WTC11 (cell line): Measurements from ENCODE around the gene RNF11. TPM values are rescaled to one million over a fixed set of nuclear protein-coding genes. Genes with fewer than 3 reads are reported as not detected.

ENCODE experiments used
- ATAC-seq: fragments of 200-7000 bp; cut with Tn5 transposase; 2 replicates; pipeline ENCODE4 v1.10.0; 2021; ENCODE audit warnings: mild to moderate bottlenecking, moderate library complexity
- CTCF ChIA-PET: fragments of 300-600 bp; sonication (Branson Sonifier 250); formaldehyde crosslinking; loops from one replicate; lab custom pipeline; 2021; ENCODE audit warnings: antibody characterized with exemption; lab: Charles Lee
- POLR2A ChIA-PET: fragments of 350-600 bp; sonication (Branson Sonifier 250); formaldehyde crosslinking; loops from one replicate; lab custom pipeline; 2021; ENCODE audit warnings: antibody characterized with exemption; lab: Charles Lee
- DNase-seq: peaks from one replicate; pipeline ENCODE4 v3.0.0; 2021; ENCODE audit warnings: low spot score
- H3K27ac Mint-ChIP-seq: 2 replicates; pipeline ENCODE4 v1.8.0; 2021; ENCODE audit warnings: mixed read lengths
- H3K27me3 Mint-ChIP-seq: 2 replicates; pipeline ENCODE4 v1.8.0; 2021; ENCODE audit warnings: low read depth, mild to moderate bottlenecking, moderate library complexity, mixed read lengths
- H3K36me3 Mint-ChIP-seq: 2 replicates; pipeline ENCODE4 v1.8.0; 2021; ENCODE audit warnings: mixed read lengths
- H3K4me1 Mint-ChIP-seq: 2 replicates; pipeline ENCODE4 v1.8.0; 2022; ENCODE audit warnings: mixed read lengths
- H3K4me3 Mint-ChIP-seq: 2 replicates; pipeline ENCODE4 v1.8.0; 2021; ENCODE audit warnings: mild to moderate bottlenecking, moderate library complexity, mixed read lengths
- H3K9me3 Mint-ChIP-seq: 2 replicates; pipeline ENCODE4 v1.8.0; 2021; ENCODE audit warnings: mixed read lengths
- ESRRA ChIP-seq: sonication (generic); formaldehyde crosslinking; IDR thresholded peaks from 2 replicates; pipeline ENCODE4 v1.8.1; 2022; ENCODE audit warnings: mild to moderate bottlenecking, missing genetic modification reagents, borderline replicate concordance
- FOXP1 ChIP-seq: sonication (generic); formaldehyde crosslinking; IDR thresholded peaks from 2 replicates; pipeline ENCODE4 v1.8.0; 2022; ENCODE audit warnings: missing genetic modification reagents, mild to moderate bottlenecking, moderate library complexity, borderline replicate concordance
- GTF2I ChIP-seq: fragments of 250-450 bp; sonication (Bioruptor Pico); conservative IDR thresholded peaks from 2 replicates; pipeline ENCODE4 v1.4.0; 2021; ENCODE audit warnings: mild to moderate bottlenecking
- JUN ChIP-seq: sonication (generic); formaldehyde crosslinking; IDR thresholded peaks from 2 replicates; pipeline ENCODE4 v1.8.0; 2023; ENCODE audit warnings: mild to moderate bottlenecking, missing genetic modification reagents
- MYBL2 ChIP-seq: sonication (generic); formaldehyde crosslinking; IDR thresholded peaks from 2 replicates; pipeline ENCODE4 v1.8.1; 2023; ENCODE audit warnings: mild to moderate bottlenecking, moderate library complexity, missing genetic modification reagents
- NR2C2 ChIP-seq: sonication (generic); formaldehyde crosslinking; IDR thresholded peaks from 2 replicates; pipeline ENCODE4 v1.8.0; 2022; ENCODE audit warnings: mild to moderate bottlenecking, missing genetic modification reagents
- RELA ChIP-seq: sonication (generic); formaldehyde crosslinking; IDR thresholded peaks from 2 replicates; pipeline ENCODE4 v1.8.1; 2022; ENCODE audit warnings: missing genetic modification reagents, mild to moderate bottlenecking, borderline replicate concordance
- SMAD4 ChIP-seq: sonication (generic); formaldehyde crosslinking; IDR thresholded peaks from 2 replicates; pipeline ENCODE4 v1.8.0; 2022; ENCODE audit warnings: mild to moderate bottlenecking, missing genetic modification reagents
- SOX15 ChIP-seq: fragments of 250-450 bp; sonication (Bioruptor Pico); IDR thresholded peaks from 2 replicates; pipeline ENCODE4 v1.9.0; 2021; ENCODE audit warnings: mild to moderate bottlenecking
- TEAD1 ChIP-seq: sonication (generic); formaldehyde crosslinking; IDR thresholded peaks from 2 replicates; pipeline ENCODE4 v1.8.0; 2022; ENCODE audit warnings: mild to moderate bottlenecking, missing genetic modification reagents
- ZNF138 ChIP-seq: sonication (generic); formaldehyde crosslinking; conservative IDR thresholded peaks from 2 replicates; pipeline ENCODE4 v1.8.1; 2022; ENCODE audit warnings: mild to moderate bottlenecking, moderate library complexity, missing genetic modification reagents
- ZNF219 ChIP-seq: sonication (generic); formaldehyde crosslinking; IDR thresholded peaks from 2 replicates; pipeline ENCODE4 v1.8.0; 2023; ENCODE audit warnings: missing genetic modification reagents, mild to moderate bottlenecking, borderline replicate concordance
- ZNF232 ChIP-seq: sonication (generic); formaldehyde crosslinking; IDR thresholded peaks from 2 replicates; pipeline ENCODE4 v1.8.0; 2022; ENCODE audit warnings: mild to moderate bottlenecking, missing genetic modification reagents
- ZNF423 ChIP-seq: fragments of 250-450 bp; sonication (Bioruptor Pico); IDR thresholded peaks from 2 replicates; pipeline ENCODE4 v2.1.2; 2022; ENCODE audit warnings: mild to moderate bottlenecking, moderate library complexity
- total RNA-seq: library from RNA; stranded (reverse); gene quantifications from 3 replicates; pipeline ENCODE4 v1.2.3, GENCODE V29; 2021
- TF ChIP-seq, protein P1 (sequence below): sonication (generic); formaldehyde crosslinking; conservative IDR thresholded peaks from 2 replicates; pipeline ENCODE4 v1.8.1; 2023; ENCODE audit warnings: mild to moderate bottlenecking, low read depth, missing genetic modification reagents, moderate library complexity
- TF ChIP-seq, protein P2 (sequence below): sonication (generic); formaldehyde crosslinking; IDR thresholded peaks from 2 replicates; pipeline ENCODE4 v1.8.1; 2022; ENCODE audit warnings: low read depth, missing genetic modification reagents, borderline replicate concordance
- TF ChIP-seq, protein P3 (sequence below): fragments of 250-450 bp; sonication (Bioruptor Pico); IDR thresholded peaks from 2 replicates; pipeline ENCODE4 v1.9.0; 2021; ENCODE audit warnings: moderate library complexity, mild to moderate bottlenecking, inconsistent platforms, borderline replicate concordance
- TF ChIP-seq, protein P4 (sequence below): sonication (generic); formaldehyde crosslinking; IDR thresholded peaks from 2 replicates; pipeline ENCODE4 v1.8.1; 2023; ENCODE audit warnings: mild to moderate bottlenecking, missing genetic modification reagents
- TF ChIP-seq, protein P5 (sequence below): fragments of 250-450 bp; sonication (Bioruptor Pico); IDR thresholded peaks from 2 replicates; pipeline ENCODE4 v1.8.0; 2021; ENCODE audit warnings: mild to moderate bottlenecking
- TF ChIP-seq, protein P6 (sequence below): fragments of 250-450 bp; sonication (Bioruptor Pico); IDR thresholded peaks from 2 replicates; pipeline ENCODE4 v1.9.0; 2021; ENCODE audit warnings: mild to moderate bottlenecking, borderline replicate concordance
- TF ChIP-seq, protein P7 (sequence below): sonication (generic); formaldehyde crosslinking; IDR thresholded peaks from 2 replicates; pipeline ENCODE4 v1.8.1; 2022; ENCODE audit warnings: mild to moderate bottlenecking, missing genetic modification reagents, moderate library complexity, borderline replicate concordance

Gene RNF11
- total RNA-seq, 1 experiment from 2014 or later: 46.1 TPM

DNA sequence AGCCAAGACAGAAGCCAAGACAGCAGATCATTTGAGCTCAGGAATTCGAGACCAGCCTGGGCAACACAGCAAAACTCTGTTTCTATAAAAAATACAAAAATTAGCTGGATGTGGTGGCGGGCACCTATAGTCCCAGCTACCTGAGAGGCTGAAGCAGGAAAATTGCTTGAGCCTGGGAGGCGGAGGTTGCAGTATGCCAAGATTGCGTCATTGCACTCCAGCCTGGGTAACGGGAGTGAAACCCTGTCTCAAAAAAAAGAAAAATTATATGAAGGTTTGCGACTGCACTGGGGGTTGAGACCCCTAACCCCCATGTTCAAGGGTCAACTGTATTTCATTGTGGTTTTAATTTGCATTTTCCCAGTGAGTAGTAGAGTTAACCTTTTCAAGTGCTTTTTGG is 16.3 kb downstream of the RNF11 start (continued):
- TF ChIP-seq SMAD4 (CRISPR knock-in tag): no peak
- TF ChIP-seq, protein P1, sequence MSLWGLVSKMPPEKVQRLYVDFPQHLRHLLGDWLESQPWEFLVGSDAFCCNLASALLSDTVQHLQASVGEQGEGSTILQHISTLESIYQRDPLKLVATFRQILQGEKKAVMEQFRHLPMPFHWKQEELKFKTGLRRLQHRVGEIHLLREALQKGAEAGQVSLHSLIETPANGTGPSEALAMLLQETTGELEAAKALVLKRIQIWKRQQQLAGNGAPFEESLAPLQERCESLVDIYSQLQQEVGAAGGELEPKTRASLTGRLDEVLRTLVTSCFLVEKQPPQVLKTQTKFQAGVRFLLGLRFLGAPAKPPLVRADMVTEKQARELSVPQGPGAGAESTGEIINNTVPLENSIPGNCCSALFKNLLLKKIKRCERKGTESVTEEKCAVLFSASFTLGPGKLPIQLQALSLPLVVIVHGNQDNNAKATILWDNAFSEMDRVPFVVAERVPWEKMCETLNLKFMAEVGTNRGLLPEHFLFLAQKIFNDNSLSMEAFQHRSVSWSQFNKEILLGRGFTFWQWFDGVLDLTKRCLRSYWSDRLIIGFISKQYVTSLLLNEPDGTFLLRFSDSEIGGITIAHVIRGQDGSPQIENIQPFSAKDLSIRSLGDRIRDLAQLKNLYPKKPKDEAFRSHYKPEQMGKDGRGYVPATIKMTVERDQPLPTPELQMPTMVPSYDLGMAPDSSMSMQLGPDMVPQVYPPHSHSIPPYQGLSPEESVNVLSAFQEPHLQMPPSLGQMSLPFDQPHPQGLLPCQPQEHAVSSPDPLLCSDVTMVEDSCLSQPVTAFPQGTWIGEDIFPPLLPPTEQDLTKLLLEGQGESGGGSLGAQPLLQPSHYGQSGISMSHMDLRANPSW: no peak

DNA sequence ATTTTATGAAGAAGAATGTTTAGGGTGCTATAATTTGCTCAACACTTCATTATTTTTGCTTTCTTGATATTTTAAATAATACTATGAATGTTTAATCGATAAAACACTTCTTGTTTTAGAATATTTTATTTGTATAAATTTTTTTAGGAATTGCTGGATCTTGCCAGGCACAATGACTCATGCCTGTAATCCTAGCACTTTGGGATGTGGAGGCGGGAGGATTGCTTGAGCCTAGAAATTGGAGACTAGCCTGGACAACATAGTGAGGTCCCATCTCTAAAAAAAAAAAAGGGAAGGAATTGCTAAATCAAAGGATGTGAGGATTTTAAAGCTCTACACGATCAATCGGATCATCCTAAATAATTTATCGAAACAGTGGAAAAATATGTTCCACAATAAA is 17.6 kb downstream of the RNF11 start:
- DNase-seq (no peak), ATAC-seq (no peak)
- Mint-ChIP-seq H3K27ac (no peak overlapping the region), H3K36me3 (no peaks in the 10 kb centered on the region), H3K27me3 (no peaks in the 10 kb centered on the region), H3K9me3 (no peaks in the 10 kb centered on the region), H3K4me3 (no peak overlapping the region), H3K4me1 (peaks cover 2% of the 10 kb centered on the region)
- CTCF ChIA-PET: no interaction called here
- POLR2A ChIA-PET: no interaction called here
- TF ChIP-seq GTF2I (CRISPR knock-in tag): no peak
- TF ChIP-seq, protein P2, sequence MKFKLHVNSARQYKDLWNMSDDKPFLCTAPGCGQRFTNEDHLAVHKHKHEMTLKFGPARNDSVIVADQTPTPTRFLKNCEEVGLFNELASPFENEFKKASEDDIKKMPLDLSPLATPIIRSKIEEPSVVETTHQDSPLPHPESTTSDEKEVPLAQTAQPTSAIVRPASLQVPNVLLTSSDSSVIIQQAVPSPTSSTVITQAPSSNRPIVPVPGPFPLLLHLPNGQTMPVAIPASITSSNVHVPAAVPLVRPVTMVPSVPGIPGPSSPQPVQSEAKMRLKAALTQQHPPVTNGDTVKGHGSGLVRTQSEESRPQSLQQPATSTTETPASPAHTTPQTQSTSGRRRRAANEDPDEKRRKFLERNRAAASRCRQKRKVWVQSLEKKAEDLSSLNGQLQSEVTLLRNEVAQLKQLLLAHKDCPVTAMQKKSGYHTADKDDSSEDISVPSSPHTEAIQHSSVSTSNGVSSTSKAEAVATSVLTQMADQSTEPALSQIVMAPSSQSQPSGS: no peak
- no peak for TF ChIP-seq TEAD1 (CRISPR knock-in tag)
- no peak for TF ChIP-seq ESRRA
- no peak for TF ChIP-seq RELA
- no peak for TF ChIP-seq ZNF423
- no peak for TF ChIP-seq JUN (CRISPR knock-in tag)
- no peak for TF ChIP-seq ZNF219 (CRISPR knock-in tag)
- no peak for TF ChIP-seq SOX15 (CRISPR knock-in tag)

DNA sequence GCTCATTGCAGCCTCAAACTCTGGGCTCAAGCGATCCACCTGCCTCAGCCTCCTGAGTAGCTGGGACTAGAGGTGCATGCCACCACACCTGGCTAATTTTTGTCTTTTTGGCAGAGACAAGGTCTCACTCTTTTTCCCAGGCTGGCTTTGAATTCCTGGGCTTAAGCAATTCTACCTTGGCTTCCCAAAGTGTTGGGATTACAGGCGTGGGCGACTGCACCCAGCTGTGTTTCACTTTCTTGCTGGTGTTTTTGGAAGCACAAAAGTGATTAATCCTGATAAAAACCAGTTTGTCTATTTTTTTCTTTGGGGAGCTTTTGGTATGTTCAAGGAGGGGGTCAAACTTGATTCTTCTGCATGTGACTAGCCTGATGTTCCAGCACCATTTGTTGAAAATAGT is 19.3 kb downstream of the RNF11 start:
- Mint-ChIP-seq H3K9me3 (no peaks in the 10 kb centered on the region), H3K36me3 (no peaks in the 10 kb centered on the region), H3K27ac (no peak overlapping the region; the same call in 1 of the 2 replicates), H3K4me3 (no peak overlapping the region), H3K4me1 (peaks cover 8% of the 10 kb centered on the region), H3K27me3 (no peaks in the 10 kb centered on the region)
- no peak for DNase-seq
- POLR2A ChIA-PET: no interaction called here
- ATAC-seq: no peak
- CTCF ChIA-PET: interaction anchor here (0.8 to 1.3 kb wide), 2 partner anchors 40 to 66 kb away, joined by 3 read pairs; no protein-coding TSS in a partner anchor
- TF ChIP-seq, protein P3, sequence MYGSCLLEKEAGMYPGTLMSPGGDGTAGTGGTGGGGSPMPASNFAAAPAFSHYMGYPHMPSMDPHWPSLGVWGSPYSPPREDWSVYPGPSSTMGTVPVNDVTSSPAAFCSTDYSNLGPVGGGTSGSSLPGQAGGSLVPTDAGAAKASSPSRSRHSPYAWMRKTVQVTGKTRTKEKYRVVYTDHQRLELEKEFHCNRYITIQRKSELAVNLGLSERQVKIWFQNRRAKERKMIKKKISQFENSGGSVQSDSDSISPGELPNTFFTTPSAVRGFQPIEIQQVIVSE (CRISPR knock-in tag): no peak
- TF ChIP-seq NR2C2 (CRISPR knock-in tag) (no peak), ZNF219 (CRISPR knock-in tag) (no peak), ZNF138 (no peak), FOXP1 (CRISPR knock-in tag) (no peak), ESRRA (no peak), ZNF232 (CRISPR knock-in tag) (no peak), GTF2I (CRISPR knock-in tag) (no peak), MYBL2 (CRISPR knock-in tag) (no peak)
- TF ChIP-seq, protein P4, sequence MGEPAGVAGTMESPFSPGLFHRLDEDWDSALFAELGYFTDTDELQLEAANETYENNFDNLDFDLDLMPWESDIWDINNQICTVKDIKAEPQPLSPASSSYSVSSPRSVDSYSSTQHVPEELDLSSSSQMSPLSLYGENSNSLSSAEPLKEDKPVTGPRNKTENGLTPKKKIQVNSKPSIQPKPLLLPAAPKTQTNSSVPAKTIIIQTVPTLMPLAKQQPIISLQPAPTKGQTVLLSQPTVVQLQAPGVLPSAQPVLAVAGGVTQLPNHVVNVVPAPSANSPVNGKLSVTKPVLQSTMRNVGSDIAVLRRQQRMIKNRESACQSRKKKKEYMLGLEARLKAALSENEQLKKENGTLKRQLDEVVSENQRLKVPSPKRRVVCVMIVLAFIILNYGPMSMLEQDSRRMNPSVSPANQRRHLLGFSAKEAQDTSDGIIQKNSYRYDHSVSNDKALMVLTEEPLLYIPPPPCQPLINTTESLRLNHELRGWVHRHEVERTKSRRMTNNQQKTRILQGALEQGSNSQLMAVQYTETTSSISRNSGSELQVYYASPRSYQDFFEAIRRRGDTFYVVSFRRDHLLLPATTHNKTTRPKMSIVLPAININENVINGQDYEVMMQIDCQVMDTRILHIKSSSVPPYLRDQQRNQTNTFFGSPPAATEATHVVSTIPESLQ: no peak
- TF ChIP-seq, protein P5, sequence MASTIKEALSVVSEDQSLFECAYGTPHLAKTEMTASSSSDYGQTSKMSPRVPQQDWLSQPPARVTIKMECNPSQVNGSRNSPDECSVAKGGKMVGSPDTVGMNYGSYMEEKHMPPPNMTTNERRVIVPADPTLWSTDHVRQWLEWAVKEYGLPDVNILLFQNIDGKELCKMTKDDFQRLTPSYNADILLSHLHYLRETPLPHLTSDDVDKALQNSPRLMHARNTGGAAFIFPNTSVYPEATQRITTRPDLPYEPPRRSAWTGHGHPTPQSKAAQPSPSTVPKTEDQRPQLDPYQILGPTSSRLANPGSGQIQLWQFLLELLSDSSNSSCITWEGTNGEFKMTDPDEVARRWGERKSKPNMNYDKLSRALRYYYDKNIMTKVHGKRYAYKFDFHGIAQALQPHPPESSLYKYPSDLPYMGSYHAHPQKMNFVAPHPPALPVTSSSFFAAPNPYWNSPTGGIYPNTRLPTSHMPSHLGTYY (CRISPR knock-in tag): no peak
- TF ChIP-seq, protein P6, sequence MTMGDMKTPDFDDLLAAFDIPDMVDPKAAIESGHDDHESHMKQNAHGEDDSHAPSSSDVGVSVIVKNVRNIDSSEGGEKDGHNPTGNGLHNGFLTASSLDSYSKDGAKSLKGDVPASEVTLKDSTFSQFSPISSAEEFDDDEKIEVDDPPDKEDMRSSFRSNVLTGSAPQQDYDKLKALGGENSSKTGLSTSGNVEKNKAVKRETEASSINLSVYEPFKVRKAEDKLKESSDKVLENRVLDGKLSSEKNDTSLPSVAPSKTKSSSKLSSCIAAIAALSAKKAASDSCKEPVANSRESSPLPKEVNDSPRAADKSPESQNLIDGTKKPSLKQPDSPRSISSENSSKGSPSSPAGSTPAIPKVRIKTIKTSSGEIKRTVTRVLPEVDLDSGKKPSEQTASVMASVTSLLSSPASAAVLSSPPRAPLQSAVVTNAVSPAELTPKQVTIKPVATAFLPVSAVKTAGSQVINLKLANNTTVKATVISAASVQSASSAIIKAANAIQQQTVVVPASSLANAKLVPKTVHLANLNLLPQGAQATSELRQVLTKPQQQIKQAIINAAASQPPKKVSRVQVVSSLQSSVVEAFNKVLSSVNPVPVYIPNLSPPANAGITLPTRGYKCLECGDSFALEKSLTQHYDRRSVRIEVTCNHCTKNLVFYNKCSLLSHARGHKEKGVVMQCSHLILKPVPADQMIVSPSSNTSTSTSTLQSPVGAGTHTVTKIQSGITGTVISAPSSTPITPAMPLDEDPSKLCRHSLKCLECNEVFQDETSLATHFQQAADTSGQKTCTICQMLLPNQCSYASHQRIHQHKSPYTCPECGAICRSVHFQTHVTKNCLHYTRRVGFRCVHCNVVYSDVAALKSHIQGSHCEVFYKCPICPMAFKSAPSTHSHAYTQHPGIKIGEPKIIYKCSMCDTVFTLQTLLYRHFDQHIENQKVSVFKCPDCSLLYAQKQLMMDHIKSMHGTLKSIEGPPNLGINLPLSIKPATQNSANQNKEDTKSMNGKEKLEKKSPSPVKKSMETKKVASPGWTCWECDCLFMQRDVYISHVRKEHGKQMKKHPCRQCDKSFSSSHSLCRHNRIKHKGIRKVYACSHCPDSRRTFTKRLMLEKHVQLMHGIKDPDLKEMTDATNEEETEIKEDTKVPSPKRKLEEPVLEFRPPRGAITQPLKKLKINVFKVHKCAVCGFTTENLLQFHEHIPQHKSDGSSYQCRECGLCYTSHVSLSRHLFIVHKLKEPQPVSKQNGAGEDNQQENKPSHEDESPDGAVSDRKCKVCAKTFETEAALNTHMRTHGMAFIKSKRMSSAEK (CRISPR knock-in tag): no peak
- TF ChIP-seq, protein P7, sequence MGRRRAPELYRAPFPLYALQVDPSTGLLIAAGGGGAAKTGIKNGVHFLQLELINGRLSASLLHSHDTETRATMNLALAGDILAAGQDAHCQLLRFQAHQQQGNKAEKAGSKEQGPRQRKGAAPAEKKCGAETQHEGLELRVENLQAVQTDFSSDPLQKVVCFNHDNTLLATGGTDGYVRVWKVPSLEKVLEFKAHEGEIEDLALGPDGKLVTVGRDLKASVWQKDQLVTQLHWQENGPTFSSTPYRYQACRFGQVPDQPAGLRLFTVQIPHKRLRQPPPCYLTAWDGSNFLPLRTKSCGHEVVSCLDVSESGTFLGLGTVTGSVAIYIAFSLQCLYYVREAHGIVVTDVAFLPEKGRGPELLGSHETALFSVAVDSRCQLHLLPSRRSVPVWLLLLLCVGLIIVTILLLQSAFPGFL (CRISPR knock-in tag): no peak
